Measurements from ENCODE around the gene NCAM1. TPM values are rescaled to one million over a fixed set of nuclear protein-coding genes. Genes with fewer than 3 reads are reported as not detected.

The NCAM1 gene
- total and polyA plus RNA-seq, 2 donors (not counting 3 experiments of a cell fraction or from before 2014, with no cell fraction given) = 0.03 TPM; not detected in 1

DNA sequence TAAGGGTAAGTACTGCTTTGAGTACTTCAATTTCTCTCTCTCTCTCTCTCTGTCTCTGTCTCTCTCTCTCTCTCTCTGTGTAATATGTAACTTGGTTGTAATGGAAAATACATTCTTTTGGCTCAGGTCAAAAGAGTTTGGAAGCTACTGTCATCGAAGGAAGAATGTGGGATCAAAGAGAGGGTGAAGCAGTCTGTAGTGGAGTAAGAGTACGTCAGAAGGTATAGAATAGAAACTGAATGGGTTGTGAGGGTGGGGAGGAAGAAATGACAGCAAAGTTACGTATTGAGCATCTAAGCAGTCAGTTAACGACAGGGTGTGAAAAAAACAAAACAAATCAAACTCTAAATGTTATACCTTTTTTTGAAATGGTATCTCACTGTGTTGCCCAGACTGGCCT is 10.0 kb downstream of the NCAM1 start:
- TF ChIP-seq POLR2AphosphoS5 (IDR thresholded peaks at IDR 0.05; ENCODE audit: insufficient read depth, low read depth, low read length) = no peak
- TF ChIP-seq JUN (IDR thresholded peaks at IDR 0.05; ENCODE audit: borderline replicate concordance, insufficient read depth, insufficient read length, low read depth) = no peak
- TF ChIP-seq, protein P1, sequence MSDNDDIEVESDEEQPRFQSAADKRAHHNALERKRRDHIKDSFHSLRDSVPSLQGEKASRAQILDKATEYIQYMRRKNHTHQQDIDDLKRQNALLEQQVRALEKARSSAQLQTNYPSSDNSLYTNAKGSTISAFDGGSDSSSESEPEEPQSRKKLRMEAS (IDR thresholded peaks at IDR 0.05; ENCODE audit: insufficient read depth, insufficient read length) = no peak
- TF ChIP-seq POLR2A (IDR thresholded peaks at IDR 0.05; ENCODE audit: low read depth, low read length) = no peak
- no peak for TF ChIP-seq GATA2 (IDR thresholded peaks at IDR 0.05; ENCODE audit: insufficient read depth, insufficient read length, low read depth, low read length)
- TF ChIP-seq EZH2 (IDR thresholded peaks at IDR 0.05; ENCODE audit: borderline replicate concordance, low read depth, low read length, severe bottlenecking) = no peak
- TF ChIP-seq, protein P2, sequence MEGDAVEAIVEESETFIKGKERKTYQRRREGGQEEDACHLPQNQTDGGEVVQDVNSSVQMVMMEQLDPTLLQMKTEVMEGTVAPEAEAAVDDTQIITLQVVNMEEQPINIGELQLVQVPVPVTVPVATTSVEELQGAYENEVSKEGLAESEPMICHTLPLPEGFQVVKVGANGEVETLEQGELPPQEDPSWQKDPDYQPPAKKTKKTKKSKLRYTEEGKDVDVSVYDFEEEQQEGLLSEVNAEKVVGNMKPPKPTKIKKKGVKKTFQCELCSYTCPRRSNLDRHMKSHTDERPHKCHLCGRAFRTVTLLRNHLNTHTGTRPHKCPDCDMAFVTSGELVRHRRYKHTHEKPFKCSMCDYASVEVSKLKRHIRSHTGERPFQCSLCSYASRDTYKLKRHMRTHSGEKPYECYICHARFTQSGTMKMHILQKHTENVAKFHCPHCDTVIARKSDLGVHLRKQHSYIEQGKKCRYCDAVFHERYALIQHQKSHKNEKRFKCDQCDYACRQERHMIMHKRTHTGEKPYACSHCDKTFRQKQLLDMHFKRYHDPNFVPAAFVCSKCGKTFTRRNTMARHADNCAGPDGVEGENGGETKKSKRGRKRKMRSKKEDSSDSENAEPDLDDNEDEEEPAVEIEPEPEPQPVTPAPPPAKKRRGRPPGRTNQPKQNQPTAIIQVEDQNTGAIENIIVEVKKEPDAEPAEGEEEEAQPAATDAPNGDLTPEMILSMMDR (IDR thresholded peaks at IDR 0.05; ENCODE audit: extremely low read depth in 1 of 2, insufficient read depth in 1 of 2, low read depth in 1 of 2, low read length in 2 of 2) = no peak
- no peak for TF ChIP-seq FOS (IDR thresholded peaks at IDR 0.05; ENCODE audit: borderline replicate concordance, insufficient read depth, low read length)
- DNase-seq (ENCODE audit: low read depth, low spot score) (no peak), FAIRE-seq (no peak)
- H2AFZ ChIP-seq (ENCODE audit: low read depth, low read length) = no peak overlapping the region
- no peak overlapping the region for H3K4me3 ChIP-seq (replicated peaks in 1 of 3; ENCODE audit: insufficient read depth in 1 of 3, low read depth in 1 of 3, low read length in 3 of 3)
- no peaks in the 10 kb centered on the region for H4K20me1 ChIP-seq (replicated peaks; ENCODE audit: control insufficient read depth, extremely low read depth, insufficient read depth, low read length)
- H3K9me3 ChIP-seq (replicated peaks; ENCODE audit: control insufficient read depth, insufficient read depth, low read length) = no peaks in the 10 kb centered on the region
- ChIA-PET POLR2A (no interaction called here), CTCF (no interaction called here)
- H3K9ac ChIP-seq (replicated peaks; ENCODE audit: extremely low read depth, insufficient read depth, low read length) = no peak overlapping the region
- dilution Hi-C loops (cut with MboI; ENCODE audit: extremely low pct_ligation_motif_present, low sequenced_read_pairs) (no loop called here), intact Hi-C loops (cut with micrococcal nuclease) (no loop called here)
- no peaks in the 10 kb centered on the region for H3K4me1 ChIP-seq (ENCODE audit: control insufficient read depth, extremely low read depth, insufficient read depth, low read length)
- H3K36me3 ChIP-seq (ENCODE audit: control insufficient read depth in 2 of 2, extremely low read depth in 1 of 2, insufficient read depth in 2 of 2, low read length in 2 of 2) = no peaks in the 10 kb centered on the region
- H3K27ac ChIP-seq (ENCODE audit: insufficient read depth, low read depth, low read length) = no peak overlapping the region
- no peaks in the 10 kb centered on the region for H3K79me2 ChIP-seq (ENCODE audit: control insufficient read depth, insufficient read depth, low read length)
- no TSS peak for BruUV-seq (replicated peaks)
- no peak overlapping the region for H3K4me2 ChIP-seq (ENCODE audit: insufficient read depth, low read length)
- H3K9me1 ChIP-seq (replicated peaks; ENCODE audit: control insufficient read depth, extremely low read depth, insufficient read depth, low read length) = no peaks in the 10 kb centered on the region
- H3K27me3 ChIP-seq (ENCODE audit: control insufficient read depth in 2 of 2, insufficient read depth in 2 of 2, low read length in 2 of 2) = no peaks in the 10 kb centered on the region

All from endothelial cell of umbilical vein (primary cell).